Skin of body (tissue), 2 donors: Measurements from ENCODE around the gene MAN1B1. TPM values are rescaled to one million over a fixed set of nuclear protein-coding genes. Genes with fewer than 3 reads are reported as not detected.

ENCODE experiments used
- DNase-seq: peaks from one replicate; lab custom pipeline; 2025; lab: John Stamatoyannopoulos, UW
- total RNA-seq: library from RNA; depleted of rRNA; stranded (reverse); fragments of >200 nt; gene quantifications from one replicate; pipeline ENCODE4 v1.2.3, GENCODE V29; 2014

Gene MAN1B1
- total RNA-seq = 39.5 TPM

- DNase-seq = peak; percentile 98
Measured at GRCh38 chr9:137086531-137087408, at the start of gene MAN1B1. Gene MAN1B1 (plus strand): TSS chr9:137086985. CDS start chr9:137087000, 15 bp downstream.

- DNase-seq = no peak
Measured at GRCh38 chr9:137037035-137037434, 49.8 kb upstream of the MAN1B1 start.

- no peak for DNase-seq
Measured at GRCh38 chr9:137037483-137037882, 49.3 kb upstream of the MAN1B1 start.

- no peak for DNase-seq
Measured at GRCh38 chr9:137038916-137039315, 47.9 kb upstream of the MAN1B1 start.

- no peak for DNase-seq
Measured at GRCh38 chr9:137039611-137040366, 47.0 kb upstream of the MAN1B1 start.

GRCh38 chr9:137040568-137040967, 46.2 kb upstream of the MAN1B1 start:
- DNase-seq = no peak

GRCh38 chr9:137041124-137041523, 45.7 kb upstream of the MAN1B1 start:
- DNase-seq = no peak

- no peak for DNase-seq
Measured at GRCh38 chr9:137042751-137043727, 43.7 kb upstream of the MAN1B1 start.

- no peak for DNase-seq
Measured at GRCh38 chr9:137044037-137044436, 42.7 kb upstream of the MAN1B1 start.

- no peak for DNase-seq
Measured at GRCh38 chr9:137044502-137045177, 42.1 kb upstream of the MAN1B1 start.

- no peak for DNase-seq
Measured at GRCh38 chr9:137045294-137046087, 41.3 kb upstream of the MAN1B1 start.

- peak; percentile 38 for DNase-seq
Measured at GRCh38 chr9:137046088-137046787, 40.5 kb upstream of the MAN1B1 start, which contains the start of gene NPDC1. Gene NPDC1 (minus strand): TSS chr9:137046177. CDS start chr9:137045989, 188 bp downstream.

- no peak for DNase-seq
Measured at GRCh38 chr9:137048655-137049543, 37.9 kb upstream of the MAN1B1 start.

- DNase-seq = no peak
Measured at GRCh38 chr9:137049544-137050449, 37.0 kb upstream of the MAN1B1 start.

- DNase-seq = no peak
Measured at GRCh38 chr9:137050570-137050969, 36.2 kb upstream of the MAN1B1 start.

GRCh38 chr9:137051145-137051724, 35.5 kb upstream of the MAN1B1 start:
- no peak for DNase-seq

- no peak for DNase-seq
Measured at GRCh38 chr9:137052293-137052692, 34.5 kb upstream of the MAN1B1 start.
